ENCODE measurements around the gene DROSHA. TPM values are rescaled to one million over a fixed set of nuclear protein-coding genes. Genes with fewer than 3 reads are reported as not detected.
A peak's percentile ranks its signal among the peaks of the same experiment; 100 is the strongest.

Gene DROSHA
- total and polyA plus RNA-seq, 2 of the 8 experiments (the other 6 are each of a cell fraction or from before 2014, with no cell fraction given) = 65.9 to 122 TPM

GRCh38 chr5:31551878-31552277 is 20.0 kb upstream of the DROSHA start:
- TF ChIP-seq CREB1 (IDR thresholded peaks at IDR 0.05) (no peak), EGR1 (IDR thresholded peaks at IDR 0.05; ENCODE audit: borderline replicate concordance, low read depth, low read length) (no peak), HDAC6 (IDR thresholded peaks at IDR 0.05; ENCODE audit: low read depth, low read length) (no peak), NRF1 (IDR thresholded peaks at IDR 0.05; ENCODE audit: low read depth, low read length) (no peak)
- TF ChIP-seq, protein P1, sequence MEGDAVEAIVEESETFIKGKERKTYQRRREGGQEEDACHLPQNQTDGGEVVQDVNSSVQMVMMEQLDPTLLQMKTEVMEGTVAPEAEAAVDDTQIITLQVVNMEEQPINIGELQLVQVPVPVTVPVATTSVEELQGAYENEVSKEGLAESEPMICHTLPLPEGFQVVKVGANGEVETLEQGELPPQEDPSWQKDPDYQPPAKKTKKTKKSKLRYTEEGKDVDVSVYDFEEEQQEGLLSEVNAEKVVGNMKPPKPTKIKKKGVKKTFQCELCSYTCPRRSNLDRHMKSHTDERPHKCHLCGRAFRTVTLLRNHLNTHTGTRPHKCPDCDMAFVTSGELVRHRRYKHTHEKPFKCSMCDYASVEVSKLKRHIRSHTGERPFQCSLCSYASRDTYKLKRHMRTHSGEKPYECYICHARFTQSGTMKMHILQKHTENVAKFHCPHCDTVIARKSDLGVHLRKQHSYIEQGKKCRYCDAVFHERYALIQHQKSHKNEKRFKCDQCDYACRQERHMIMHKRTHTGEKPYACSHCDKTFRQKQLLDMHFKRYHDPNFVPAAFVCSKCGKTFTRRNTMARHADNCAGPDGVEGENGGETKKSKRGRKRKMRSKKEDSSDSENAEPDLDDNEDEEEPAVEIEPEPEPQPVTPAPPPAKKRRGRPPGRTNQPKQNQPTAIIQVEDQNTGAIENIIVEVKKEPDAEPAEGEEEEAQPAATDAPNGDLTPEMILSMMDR (IDR thresholded peaks at IDR 0.05; ENCODE audit: control extremely low read depth in 1 of 3, insufficient read depth in 1 of 3, low read depth in 1 of 3, low read length in 3 of 3) = 0 out of 4 replicates have a peak, but pooled peaks of 1 of the 3 experiments have one; percentile 1
- peaks cover 0 to 2% of the 10 kb centered on the region in 2 experiments for H4K20me1 ChIP-seq (replicated peaks in 1 of 2; ENCODE audit: control insufficient read depth in 1 of 2, insufficient read depth in 2 of 2, low read length in 2 of 2)
- 91% methylated on average over 3 of the region's 3 CpGs; no CpG with 5 or more reads in 1 of the 2 experiments for WGBS, 2 experiments (ENCODE audit: extremely low coverage in 1 of 2, insufficient coverage in 1 of 2, insufficient read length in 1 of 2, insufficient replicate concordance in 2 of 2, low coverage in 1 of 2, low lambda C conversion rate in 2 of 2, missing lambda C conversion rate in 1 of 2)
- H3K4me2 ChIP-seq (ENCODE audit: insufficient read depth in 1 of 2, low read depth in 2 of 2, low read length in 2 of 2) = no peak overlapping the region
- no peak overlapping the region for H4K91ac ChIP-seq (replicated peaks; ENCODE audit: insufficient read length, low read length)
- H3K27ac ChIP-seq (ENCODE audit: low read depth, low read length) = no peak overlapping the region
- no peaks in the 10 kb centered on the region for H3K79me2 ChIP-seq (ENCODE audit: control insufficient read depth in 1 of 2, insufficient read depth in 2 of 2, low read length in 2 of 2)
- H2BK12ac ChIP-seq (ENCODE audit: low read depth, low read length) = no peak overlapping the region
- FAIRE-seq (no peak), DNase-seq (ENCODE audit: low read depth in 1 of 2, low spot score in 2 of 2) (no peak)
- ChIA-PET CTCF (ENCODE audit: partially characterized antibody) (no interaction called here), POLR2A (ENCODE audit: partially characterized antibody) (no interaction called here)
- H2AK5ac ChIP-seq (ENCODE audit: low read depth, low read length) = no peak overlapping the region
- H3K56ac ChIP-seq (replicated peaks; ENCODE audit: insufficient read length, low read depth, low read length) = no peak overlapping the region
- H3K4ac ChIP-seq (replicated peaks; ENCODE audit: insufficient read length, low read depth, low read length) = no peak overlapping the region
- no peak overlapping the region for H3K18ac ChIP-seq (ENCODE audit: extremely low read depth, low read length)
- no peak overlapping the region for H2BK15ac ChIP-seq (ENCODE audit: low read length)
- H3K9me3 ChIP-seq (ENCODE audit: insufficient read depth in 2 of 2, low read depth in 1 of 2, low read length in 1 of 2) = no peaks in the 10 kb centered on the region
- H4K8ac ChIP-seq (ENCODE audit: extremely low read depth, insufficient read depth, low read length) = no peak overlapping the region
- no peaks in the 10 kb centered on the region for H3K27me3 ChIP-seq (replicated peaks in 1 of 4; ENCODE audit: control insufficient read depth in 3 of 4, extremely low read depth in 1 of 4, insufficient read depth in 3 of 4, low read length in 3 of 4)
- no peak overlapping the region for H3K9ac ChIP-seq (replicated peaks in 1 of 4; ENCODE audit: extremely low read depth in 1 of 4, low read depth in 3 of 4, low read length in 3 of 4)
- H3K23ac ChIP-seq (ENCODE audit: insufficient read length) = no peak overlapping the region
- H3K14ac ChIP-seq (ENCODE audit: insufficient read length) = no peak overlapping the region
- no peak overlapping the region for H4K5ac ChIP-seq (ENCODE audit: insufficient read length, low read depth, low read length)
- no peaks in the 10 kb centered on the region for H3K79me1 ChIP-seq (ENCODE audit: low read depth, low read length)
- no peaks in the 10 kb centered on the region for H3K23me2 ChIP-seq (ENCODE audit: low read depth, low read length)
- H3K36me3 ChIP-seq (ENCODE audit: control insufficient read depth in 2 of 4, insufficient read depth in 4 of 4, low read length in 3 of 4) = peaks cover 8 to 49% (median 28%) of the 10 kb centered on the region in 4 experiments
- no peak overlapping the region for H2AFZ ChIP-seq (ENCODE audit: low read length)
- no peak overlapping the region for H2BK120ac ChIP-seq (replicated peaks; ENCODE audit: low read depth, low read length)
- H2BK5ac ChIP-seq (ENCODE audit: low read depth, low read length) = no peak overlapping the region
- H3K4me3 ChIP-seq (ENCODE audit: extremely low read depth in 1 of 4, insufficient read depth in 2 of 4, low read depth in 3 of 4, low read length in 4 of 4) = no peak overlapping the region
- no peak overlapping the region for H2BK20ac ChIP-seq (ENCODE audit: low read length)
- H3K4me1 ChIP-seq (replicated peaks in 1 of 4; ENCODE audit: control insufficient read depth in 3 of 4, insufficient read depth in 4 of 4, low read length in 3 of 4) = no peaks in the 10 kb centered on the region

Data from H1 (cell line).